Measurements from ENCODE around the gene GOPC. TPM values are rescaled to one million over a fixed set of nuclear protein-coding genes. Genes with fewer than 3 reads are reported as not detected.

The GOPC gene
- total RNA-seq, 2 experiments from 2014 or later: 23.3 to 23.4 TPM

- Mint-ChIP-seq H3K27me3 (ENCODE audit: low read depth) (peaks cover 3% of the 10 kb centered on the region), H3K4me1 (ENCODE audit: low read depth) (peaks cover 16% of the 10 kb centered on the region), H3K27ac (peak overlapping the region; percentile 44), H3K36me3 (ENCODE audit: low read depth) (no peaks in the 10 kb centered on the region), H3K9me3 (ENCODE audit: insufficient read depth) (no peaks in the 10 kb centered on the region), H3K4me3 (peak overlapping the region; percentile 26)
- DNase-seq: no peak
- ChIA-PET CTCF (interaction anchor here (1.2 kb wide), 1 partner anchor 10 kb away, joined by 7 read pairs; no protein-coding TSS in a partner anchor), POLR2A (interaction anchor here (1.5 kb wide), 1 partner anchor 12 kb away, joined by 6 read pairs; the partner anchor contains the start of gene GOPC)
- ATAC-seq: peak; percentile 49
These were observed 11.7 kb upstream of the GOPC start for GRCh38 chr6:117613920-117614560.

GRCh38 chr6:117607511-117607910, 5.2 kb upstream of the GOPC start:
- no peaks in the 10 kb centered on the region for H3K36me3 Mint-ChIP-seq (ENCODE audit: low read depth)
- ATAC-seq (no peak), DNase-seq (no peak)
- CTCF ChIA-PET: interaction anchor here (1.0 to 5.2 kb wide), 3 partner anchors 52 to 157 kb away, joined by 3 to 88 read pairs (median 42); no protein-coding TSS in a partner anchor
- no peaks in the 10 kb centered on the region for H3K9me3 Mint-ChIP-seq (ENCODE audit: insufficient read depth)
- peaks cover 7% of the 10 kb centered on the region for H3K4me1 Mint-ChIP-seq (ENCODE audit: low read depth)
- POLR2A ChIA-PET: no interaction called here
- H3K4me3 Mint-ChIP-seq: no peak overlapping the region
- peaks cover 3% of the 10 kb centered on the region for H3K27me3 Mint-ChIP-seq (ENCODE audit: low read depth)
- H3K27ac Mint-ChIP-seq: no peak overlapping the region

GRCh38 chr6:117605169-117605826, 3.0 kb upstream of the GOPC start:
- no peak for ATAC-seq
- H3K9me3 Mint-ChIP-seq (ENCODE audit: insufficient read depth): no peaks in the 10 kb centered on the region
- peaks cover 6% of the 10 kb centered on the region for H3K36me3 Mint-ChIP-seq (ENCODE audit: low read depth)
- ChIA-PET POLR2A (no interaction called here), CTCF (interaction anchor here (0.6 to 5.2 kb wide), 26 partner anchors 8 to 264 kb away, joined by 3 to 88 read pairs (median 4); no protein-coding TSS in a partner anchor)
- no peak overlapping the region for H3K4me3 Mint-ChIP-seq
- peak; percentile 71 for DNase-seq
- H3K4me1 Mint-ChIP-seq (ENCODE audit: low read depth): peaks cover 15% of the 10 kb centered on the region
- no peak overlapping the region for H3K27ac Mint-ChIP-seq
- no peaks in the 10 kb centered on the region for H3K27me3 Mint-ChIP-seq (ENCODE audit: low read depth)

GRCh38 chr6:117603821-117604220, 1.5 kb upstream of the GOPC start:
- ATAC-seq: no peak
- Mint-ChIP-seq H3K4me1 (ENCODE audit: low read depth) (peaks cover 26% of the 10 kb centered on the region), H3K4me3 (no peak overlapping the region), H3K27me3 (ENCODE audit: low read depth) (no peaks in the 10 kb centered on the region), H3K27ac (no peak overlapping the region), H3K36me3 (ENCODE audit: low read depth) (peaks cover 15% of the 10 kb centered on the region), H3K9me3 (ENCODE audit: insufficient read depth) (no peaks in the 10 kb centered on the region)
- POLR2A ChIA-PET: no interaction called here
- CTCF ChIA-PET: interaction anchor here (0.9 to 5.2 kb wide), 15 partner anchors 9 to 257 kb away, joined by 3 to 88 read pairs (median 7); no protein-coding TSS in a partner anchor
- no peak for DNase-seq

- peaks cover 22% of the 10 kb centered on the region for H3K36me3 Mint-ChIP-seq (ENCODE audit: low read depth)
These were observed 733 bp upstream of the GOPC start for GRCh38 chr6:117602899-117603588.

GRCh38 chr6:117601811-117602150, 530 bp downstream of the GOPC start:
- Mint-ChIP-seq H3K4me3 (peak overlapping the region; percentile 100), H3K27me3 (ENCODE audit: low read depth) (no peaks in the 10 kb centered on the region), H3K4me1 (ENCODE audit: low read depth) (peaks cover 32% of the 10 kb centered on the region), H3K36me3 (ENCODE audit: low read depth) (peaks cover 34% of the 10 kb centered on the region), H3K9me3 (ENCODE audit: insufficient read depth) (peaks cover 4% of the 10 kb centered on the region), H3K27ac (peak overlapping the region; percentile 100)
- ATAC-seq (peak; percentile 3), DNase-seq (peak; percentile 30)
- POLR2A ChIA-PET: interaction anchor here (0.8 to 2.7 kb wide), 13 partner anchors 9 to 1107 kb away, joined by 3 to 31 read pairs (median 5); partner anchors contain the start of gene DCBLD1
- CTCF ChIA-PET: interaction anchor here (1.0 to 2.0 kb wide), 6 partner anchors 14 to 250 kb away, joined by 3 to 8 read pairs (median 4); no protein-coding TSS in a partner anchor

More at GRCh38 chr6:117602899-117603588, 733 bp upstream of the GOPC start:
- ChIA-PET POLR2A (interaction anchor here (0.6 to 2.7 kb wide), 21 partner anchors 7 to 1106 kb away, joined by 3 to 31 read pairs (median 4); partner anchors contain the start of gene DCBLD1), CTCF (interaction anchor here (0.7 to 5.2 kb wide), 14 partner anchors 10 to 153 kb away, joined by 3 to 88 read pairs (median 5); no protein-coding TSS in a partner anchor)
- ATAC-seq (no peak), DNase-seq (no peak)
- peak overlapping the region; percentile 100 for H3K4me3 Mint-ChIP-seq
- peak overlapping the region; percentile 100 for H3K27ac Mint-ChIP-seq
- H3K9me3 Mint-ChIP-seq (ENCODE audit: insufficient read depth): no peaks in the 10 kb centered on the region
- no peaks in the 10 kb centered on the region for H3K27me3 Mint-ChIP-seq (ENCODE audit: low read depth)
- peaks cover 32% of the 10 kb centered on the region for H3K4me1 Mint-ChIP-seq (ENCODE audit: low read depth)

GRCh38 chr6:117600008-117600743, 2.1 kb downstream of the GOPC start:
- peaks cover 12% of the 10 kb centered on the region for H3K9me3 Mint-ChIP-seq (ENCODE audit: insufficient read depth)
- CTCF ChIA-PET: no interaction called here
- H3K36me3 Mint-ChIP-seq (ENCODE audit: low read depth): peaks cover 48% of the 10 kb centered on the region
- POLR2A ChIA-PET: interaction anchor here (2.7 kb wide), 1 partner anchor 51 kb away, joined by 31 read pairs; no protein-coding TSS in a partner anchor
- peak overlapping the region; percentile 100 for H3K4me3 Mint-ChIP-seq
- no peak for ATAC-seq
- peaks cover 32% of the 10 kb centered on the region for H3K4me1 Mint-ChIP-seq (ENCODE audit: low read depth)
- DNase-seq: no peak
- no peak overlapping the region for H3K27ac Mint-ChIP-seq
- no peaks in the 10 kb centered on the region for H3K27me3 Mint-ChIP-seq (ENCODE audit: low read depth)

GRCh38 chr6:117597755-117598154, 4.6 kb downstream of the GOPC start:
- Mint-ChIP-seq H3K36me3 (ENCODE audit: low read depth) (peaks cover 48% of the 10 kb centered on the region), H3K4me1 (ENCODE audit: low read depth) (peaks cover 28% of the 10 kb centered on the region), H3K27me3 (ENCODE audit: low read depth) (no peaks in the 10 kb centered on the region), H3K27ac (no peak overlapping the region), H3K9me3 (ENCODE audit: insufficient read depth) (peaks cover 12% of the 10 kb centered on the region), H3K4me3 (no peak overlapping the region)
- ATAC-seq: no peak
- ChIA-PET POLR2A (no interaction called here), CTCF (interaction anchor here (1.5 kb wide), 1 partner anchor 148 kb away, joined by 5 read pairs; no protein-coding TSS in a partner anchor)
- DNase-seq: no peak

- no peak overlapping the region for H3K27ac Mint-ChIP-seq
- ATAC-seq (no peak), DNase-seq (no peak)
- peaks cover 47% of the 10 kb centered on the region for H3K36me3 Mint-ChIP-seq (ENCODE audit: low read depth)
- CTCF ChIA-PET: no interaction called here
- no peak overlapping the region for H3K4me3 Mint-ChIP-seq
- POLR2A ChIA-PET: no interaction called here
- H3K9me3 Mint-ChIP-seq (ENCODE audit: insufficient read depth): peaks cover 12% of the 10 kb centered on the region
- peaks cover 17% of the 10 kb centered on the region for H3K4me1 Mint-ChIP-seq (ENCODE audit: low read depth)
- H3K27me3 Mint-ChIP-seq (ENCODE audit: low read depth): no peaks in the 10 kb centered on the region
These were observed 7.0 kb downstream of the GOPC start for GRCh38 chr6:117595099-117595923.

- Mint-ChIP-seq H3K9me3 (ENCODE audit: insufficient read depth) (peaks cover 12% of the 10 kb centered on the region), H3K36me3 (ENCODE audit: low read depth) (peaks cover 44% of the 10 kb centered on the region), H3K27me3 (ENCODE audit: low read depth) (no peaks in the 10 kb centered on the region), H3K4me3 (no peak overlapping the region), H3K4me1 (ENCODE audit: low read depth) (no peaks in the 10 kb centered on the region), H3K27ac (no peak overlapping the region)
- DNase-seq (no peak), ATAC-seq (no peak)
- CTCF ChIA-PET: no interaction called here
- POLR2A ChIA-PET: interaction anchor here (0.6 kb wide), 1 partner anchor 242 kb away, joined by 4 read pairs; no protein-coding TSS in a partner anchor
These were observed 9.1 kb downstream of the GOPC start for GRCh38 chr6:117592983-117593759.
